ENCODE measurements around the gene NGDN.

Gene NGDN

GRCh38 chr14:23514644-23514957, 45.1 kb downstream of the NGDN start:
- DNase-seq, result no peak
- WGBS (ENCODE audit: extremely low coverage, insufficient coverage, insufficient read length), result no CpG with 5 or more reads among the region's 3 CpGs
- Histone ChIP-seq H2AFZ (ENCODE audit: insufficient read depth, low read length, poor library complexity) (no peak overlapping the region), H2BK12ac (ENCODE audit: low read length) (no peak overlapping the region), H3K79me2 (ENCODE audit: control insufficient read depth, insufficient read depth, low read length, poor library complexity) (no peaks in the 10 kb centered on the region), H3K4me3 (ENCODE audit: low read depth, low read length) (no peak overlapping the region), H2AK5ac (ENCODE audit: low read length) (no peak overlapping the region), H2BK5ac (ENCODE audit: low read depth, low read length, poor library complexity) (no peak overlapping the region), H3K9me3 (ENCODE audit: insufficient read depth, low read depth, low read length) (no peaks in the 10 kb centered on the region), H4K8ac (ENCODE audit: low read depth, low read length) (no peak overlapping the region), H4K91ac (ENCODE audit: low read depth, low read length) (no peak overlapping the region), H3K4me1 (ENCODE audit: control insufficient read depth in 1 of 2, insufficient read depth in 2 of 2, low read length in 2 of 2) (no peaks in the 10 kb centered on the region), H2BK120ac (ENCODE audit: insufficient read depth, low read length, poor library complexity) (no peak overlapping the region), H3K14ac (ENCODE audit: low read length) (no peak overlapping the region), H3K23ac (ENCODE audit: low read length) (no peak overlapping the region), H3K4me2 (ENCODE audit: low read length) (no peak overlapping the region), H3K36me3 (ENCODE audit: control insufficient read depth in 1 of 2, insufficient read depth in 2 of 2, low read length in 2 of 2) (no peaks in the 10 kb centered on the region), H3K27me3 (ENCODE audit: insufficient read depth, low read length) (no peaks in the 10 kb centered on the region), H3K79me1 (ENCODE audit: low read length) (no peaks in the 10 kb centered on the region), H3K18ac (ENCODE audit: low read length) (no peak overlapping the region), H3K27ac (ENCODE audit: low read depth, low read length) (no peak overlapping the region), H3K4ac (ENCODE audit: low read depth, low read length) (no peak overlapping the region), H3K9ac (ENCODE audit: low read length) (no peak overlapping the region), H4K12ac (ENCODE audit: low read depth, low read length) (no peak overlapping the region)

GRCh38 chr14:23517650-23518326, 48.3 kb downstream of the NGDN start:
- no peaks in the 10 kb centered on the region for H3K9me3 ChIP-seq (ENCODE audit: insufficient read depth, low read depth, low read length)
- H3K18ac ChIP-seq (ENCODE audit: low read length), result no peak overlapping the region
- no peak overlapping the region for H3K9ac ChIP-seq (ENCODE audit: low read length)
- no peaks in the 10 kb centered on the region for H3K27me3 ChIP-seq (ENCODE audit: insufficient read depth, low read length)
- no peaks in the 10 kb centered on the region for H3K79me2 ChIP-seq (ENCODE audit: control insufficient read depth, insufficient read depth, low read length, poor library complexity)
- H4K8ac ChIP-seq (ENCODE audit: low read depth, low read length), result no peak overlapping the region
- H3K4me1 ChIP-seq (ENCODE audit: control insufficient read depth in 1 of 2, insufficient read depth in 2 of 2, low read length in 2 of 2), result no peaks in the 10 kb centered on the region
- H3K4ac ChIP-seq (ENCODE audit: low read depth, low read length), result no peak overlapping the region
- H2AK5ac ChIP-seq (ENCODE audit: low read length), result no peak overlapping the region
- no CpG with 5 or more reads among the region's 6 CpGs for WGBS (ENCODE audit: extremely low coverage, insufficient coverage, insufficient read length)
- no peak overlapping the region for H2BK120ac ChIP-seq (ENCODE audit: insufficient read depth, low read length, poor library complexity)
- H3K36me3 ChIP-seq (ENCODE audit: control insufficient read depth in 1 of 2, insufficient read depth in 2 of 2, low read length in 2 of 2), result no peaks in the 10 kb centered on the region
- no peak overlapping the region for H4K12ac ChIP-seq (ENCODE audit: low read depth, low read length)
- H3K4me3 ChIP-seq (ENCODE audit: low read depth, low read length), result no peak overlapping the region
- H4K91ac ChIP-seq (ENCODE audit: low read depth, low read length), result no peak overlapping the region
- H3K79me1 ChIP-seq (ENCODE audit: low read length), result no peaks in the 10 kb centered on the region
- H3K14ac ChIP-seq (ENCODE audit: low read length), result no peak overlapping the region
- no peak overlapping the region for H3K27ac ChIP-seq (ENCODE audit: low read depth, low read length)
- no peak for DNase-seq
- no peak overlapping the region for H2AFZ ChIP-seq (ENCODE audit: insufficient read depth, low read length, poor library complexity)
- H2BK5ac ChIP-seq (ENCODE audit: low read depth, low read length, poor library complexity), result no peak overlapping the region
- H2BK12ac ChIP-seq (ENCODE audit: low read length), result no peak overlapping the region
- H3K4me2 ChIP-seq (ENCODE audit: low read length), result no peak overlapping the region
- no peak overlapping the region for H3K23ac ChIP-seq (ENCODE audit: low read length)

GRCh38 chr14:23518709-23519108, 49.2 kb downstream of the NGDN start:
- Histone ChIP-seq H4K91ac (ENCODE audit: low read depth, low read length) (no peak overlapping the region), H2BK12ac (ENCODE audit: low read length) (no peak overlapping the region), H3K23ac (ENCODE audit: low read length) (no peak overlapping the region), H4K8ac (ENCODE audit: low read depth, low read length) (no peak overlapping the region), H3K36me3 (ENCODE audit: control insufficient read depth in 1 of 2, insufficient read depth in 2 of 2, low read length in 2 of 2) (peaks cover 0 to 3% of the 10 kb centered on the region in 2 experiments), H3K9ac (ENCODE audit: low read length) (no peak overlapping the region), H2BK5ac (ENCODE audit: low read depth, low read length, poor library complexity) (no peak overlapping the region), H3K14ac (ENCODE audit: low read length) (no peak overlapping the region), H2BK120ac (ENCODE audit: insufficient read depth, low read length, poor library complexity) (no peak overlapping the region), H2AK5ac (ENCODE audit: low read length) (no peak overlapping the region), H3K79me1 (ENCODE audit: low read length) (no peaks in the 10 kb centered on the region), H3K4me2 (ENCODE audit: low read length) (no peak overlapping the region), H3K9me3 (ENCODE audit: insufficient read depth, low read depth, low read length) (no peaks in the 10 kb centered on the region), H3K18ac (ENCODE audit: low read length) (no peak overlapping the region), H3K4ac (ENCODE audit: low read depth, low read length) (no peak overlapping the region), H3K4me3 (ENCODE audit: low read depth, low read length) (no peak overlapping the region), H3K27me3 (ENCODE audit: insufficient read depth, low read length) (no peaks in the 10 kb centered on the region), H3K79me2 (ENCODE audit: control insufficient read depth, insufficient read depth, low read length, poor library complexity) (no peaks in the 10 kb centered on the region), H4K12ac (ENCODE audit: low read depth, low read length) (no peak overlapping the region), H3K27ac (ENCODE audit: low read depth, low read length) (no peak overlapping the region), H2AFZ (ENCODE audit: insufficient read depth, low read length, poor library complexity) (no peak overlapping the region), H3K4me1 (ENCODE audit: control insufficient read depth in 1 of 2, insufficient read depth in 2 of 2, low read length in 2 of 2) (no peaks in the 10 kb centered on the region)
- no peak for DNase-seq
- WGBS (ENCODE audit: extremely low coverage, insufficient coverage, insufficient read length), result no CpG with 5 or more reads among the region's 4 CpGs

GRCh38 chr14:23520899-23521533, 51.5 kb downstream of the NGDN start:
- H4K91ac ChIP-seq (ENCODE audit: low read depth, low read length), result no peak overlapping the region

More at GRCh38 chr14:23520899-23521533, 51.5 kb downstream of the NGDN start:
- no peak overlapping the region for H3K18ac ChIP-seq (ENCODE audit: low read length)
- no peaks in the 10 kb centered on the region for H3K27me3 ChIP-seq (ENCODE audit: insufficient read depth, low read length)
- H3K23ac ChIP-seq (ENCODE audit: low read length), result no peak overlapping the region
- no peaks in the 10 kb centered on the region for H3K9me3 ChIP-seq (ENCODE audit: insufficient read depth, low read depth, low read length)
- H2AK5ac ChIP-seq (ENCODE audit: low read length), result no peak overlapping the region
- no peak overlapping the region for H2BK12ac ChIP-seq (ENCODE audit: low read length)
- H4K12ac ChIP-seq (ENCODE audit: low read depth, low read length), result no peak overlapping the region
- no CpG with 5 or more reads among the region's 14 CpGs for WGBS (ENCODE audit: extremely low coverage, insufficient coverage, insufficient read length)
- H3K4me3 ChIP-seq (ENCODE audit: low read depth, low read length), result no peak overlapping the region
- H3K4me2 ChIP-seq (ENCODE audit: low read length), result no peak overlapping the region
- no peak overlapping the region for H4K8ac ChIP-seq (ENCODE audit: low read depth, low read length)
- no peak overlapping the region for H3K4ac ChIP-seq (ENCODE audit: low read depth, low read length)
- H3K79me2 ChIP-seq (ENCODE audit: control insufficient read depth, insufficient read depth, low read length, poor library complexity), result no peaks in the 10 kb centered on the region
- no peaks in the 10 kb centered on the region for H3K4me1 ChIP-seq (ENCODE audit: control insufficient read depth in 1 of 2, insufficient read depth in 2 of 2, low read length in 2 of 2)
- no peak overlapping the region for H2AFZ ChIP-seq (ENCODE audit: insufficient read depth, low read length, poor library complexity)
- no peak overlapping the region for H3K9ac ChIP-seq (ENCODE audit: low read length)
- no peak overlapping the region for H3K14ac ChIP-seq (ENCODE audit: low read length)
- no peak overlapping the region for H3K27ac ChIP-seq (ENCODE audit: low read depth, low read length)
- H3K79me1 ChIP-seq (ENCODE audit: low read length), result no peaks in the 10 kb centered on the region
- peaks cover 0 to 3% of the 10 kb centered on the region in 2 experiments for H3K36me3 ChIP-seq (ENCODE audit: control insufficient read depth in 1 of 2, insufficient read depth in 2 of 2, low read length in 2 of 2)
- H2BK5ac ChIP-seq (ENCODE audit: low read depth, low read length, poor library complexity), result no peak overlapping the region
- no peak for DNase-seq
- H2BK120ac ChIP-seq (ENCODE audit: insufficient read depth, low read length, poor library complexity), result no peak overlapping the region
